HepG2 (cell line): ENCODE results near the gene PLA2R1. TPM values are rescaled to one million over a fixed set of nuclear protein-coding genes. Genes with fewer than 3 reads are reported as not detected.
"Not testable (repeated sequence)": the region's sequence is repeated elsewhere in the genome, so short reads cannot be mapped to it uniquely, and the experiment has no call there.

ENCODE experiments used
- ATAC-seq: fragments of 200-7000 bp; cut with Tn5 transposase; 3 replicates; pipeline ENCODE4 v1.9.1; 2020; ENCODE audit warnings: mild to moderate bottlenecking, moderate library complexity
- BruUV-seq: library from RNA; stranded (reverse); fragments of 400-500 nt; replicated peaks from 2 replicates; lab custom pipeline; 2021; lab: Mats Ljungman, UMichigan
- CTCF ChIA-PET: fragments of 300-600 bp; formaldehyde crosslinking; extraction: SDS; loops from one replicate; lab custom pipeline; 2021; ENCODE audit warnings: low total read pairs, inconsistent platforms, low intra/inter-chr PET ratio; lab: Yijun Ruan, JAX
- POLR2A ChIA-PET: fragments of 350-600 bp; sonication (Branson Sonifier 250); formaldehyde crosslinking; loops from one replicate; lab custom pipeline; 2020; ENCODE audit warnings: antibody characterized with exemption, inconsistent platforms; lab: Yijun Ruan, JAX
- DNase-seq: peaks from one replicate; pipeline ENCODE4 v3.0.0-alpha.2; 2015; ENCODE audit warnings: low spot score
- FAIRE-seq: peaks from 3 replicates; lab custom pipeline; 2011; peaks lifted over from hg19 to GRCh38; lab: Jason Lieb, UNC
- H2AFZ ChIP-seq: one replicate; pipeline ENCODE4 v1.6.1; 2011; ENCODE audit warnings: low read length, inconsistent platforms
- H3K27ac ChIP-seq: fragments of 300-600 bp; 3 replicates; pipeline ENCODE4 v1.8.0; 2011; ENCODE audit warnings: mixed run types, mild to moderate bottlenecking, mixed read lengths, low read length, inconsistent platforms; ENCODE audit not compliant: insufficient read depth; ENCODE audit errors: extremely low read length
- H3K27me3 ChIP-seq, 2 experiments: fragments of 200-600 bp in 1 of 2; 2 replicates in 1 of 2; 3 replicates in 1 of 2; pipeline versions ENCODE4 v1.6.0 to v1.8.0; 2011; ENCODE audit warnings: low read length in 2 of 2, mild to moderate bottlenecking in 2 of 2, moderate library complexity in 2 of 2, inconsistent platforms in 1 of 2; ENCODE audit not compliant: insufficient read depth in 2 of 2, control insufficient read depth in 1 of 2
- H3K36me3 ChIP-seq, 2 experiments: fragments of 200-600 bp in 1 of 2; replicated peaks in 1 of 2; 2 replicates in 1 of 2; 3 replicates in 1 of 2; pipeline versions ENCODE4 v1.5.1 to v1.8.0; 2011; ENCODE audit warnings: low read length in 2 of 2, inconsistent platforms in 1 of 2; ENCODE audit not compliant: insufficient read depth in 2 of 2, control insufficient read depth in 1 of 2
- H3K4me1 ChIP-seq: 2 replicates; pipeline ENCODE4 v1.5.1; 2012; ENCODE audit warnings: low read length, inconsistent platforms; ENCODE audit not compliant: insufficient read depth
- H3K4me2 ChIP-seq: 2 replicates; pipeline ENCODE4 v1.6.0; 2011; ENCODE audit warnings: low read depth, low read length, inconsistent platforms
- H3K4me3 ChIP-seq, 3 experiments: fragments of 200-600 bp in 1 of 3; sonication (generic), shearing (Covaris generic) in 1 of 3; replicated peaks in 1 of 3; 2 replicates each; pipeline ENCODE4 v1.5.1; 2011 to 2016; ENCODE audit warnings: low read length in 3 of 3, inconsistent platforms in 2 of 3, low read depth in 2 of 3, mild to moderate bottlenecking in 2 of 3, control low read depth in 1 of 3, mixed read lengths in 1 of 3; ENCODE audit not compliant: insufficient read depth in 1 of 3
- H3K79me2 ChIP-seq: one replicate; pipeline ENCODE4 v1.6.1; 2011; ENCODE audit warnings: low read length, inconsistent platforms; ENCODE audit not compliant: insufficient read depth
- H3K9ac ChIP-seq: 2 replicates; pipeline ENCODE4 v1.6.0; 2011; ENCODE audit warnings: mild to moderate bottlenecking, low read depth, low read length, inconsistent platforms; ENCODE audit not compliant: insufficient read depth
- H3K9me3 ChIP-seq: 2 replicates; pipeline ENCODE4 v1.5.1; 2012; ENCODE audit warnings: mild to moderate bottlenecking, low read length
- H4K20me1 ChIP-seq: 2 replicates; pipeline ENCODE4 v1.6.0; 2011; ENCODE audit warnings: inconsistent platforms, mild to moderate bottlenecking, low read length, moderate library complexity; ENCODE audit not compliant: insufficient read depth
- BHLHE40 ChIP-seq: IDR thresholded peaks from 2 replicates; pipeline ENCODE4 v1.6.1; 2011; ENCODE audit warnings: low read length, improper control_type of control experiment
- CREB1 ChIP-seq, 2 experiments: fragments of 450-650 bp in 1 of 2; IDR thresholded peaks; 2 replicates each; pipeline ENCODE4 v1.6.1; 2016 to 2017; ENCODE audit warnings: control low read depth in 1 of 2, mild to moderate bottlenecking in 1 of 2, missing compliant biosample characterization in 1 of 2, missing genetic modification characterization in 1 of 2
- E2F1 ChIP-seq: sonication (generic); formaldehyde crosslinking; IDR thresholded peaks from 2 replicates; pipeline ENCODE4 v1.5.0; 2020; ENCODE audit warnings: missing genetic modification reagents
- MXD4 ChIP-seq: IDR thresholded peaks from 2 replicates; pipeline ENCODE4 v1.6.1; 2016; ENCODE audit warnings: mild to moderate bottlenecking, missing biosample characterization, missing genetic modification reagents
- SP1 ChIP-seq, 2 experiments: fragments of 450-650 bp in 1 of 2; sonication (generic) in 1 of 2; formaldehyde crosslinking in 1 of 2; IDR thresholded peaks; 2 replicates each; pipeline versions ENCODE4 v1.4.0 to v1.6.1; 2016 to 2020; ENCODE audit warnings: missing genetic modification reagents in 1 of 2
- ZNF17 ChIP-seq: sonication (generic); formaldehyde crosslinking; IDR thresholded peaks from 2 replicates; pipeline ENCODE4 v1.5.0; 2020; ENCODE audit warnings: mild to moderate bottlenecking, missing genetic modification reagents
- ZNF207 ChIP-seq: fragments of 450-650 bp; IDR thresholded peaks from 2 replicates; pipeline ENCODE4 v1.6.1; 2016; ENCODE audit warnings: antibody characterized with exemption, borderline replicate concordance
- ZNF230 ChIP-seq: sonication (generic); formaldehyde crosslinking; IDR thresholded peaks from 2 replicates; pipeline ENCODE4 v1.4.0; 2020; ENCODE audit warnings: mild to moderate bottlenecking, missing genetic modification reagents
- ZNF33A ChIP-seq: sonication (generic); formaldehyde crosslinking; IDR thresholded peaks from 2 replicates; pipeline ENCODE4 v1.5.1; 2020; ENCODE audit warnings: missing genetic modification reagents, mild to moderate bottlenecking, moderate library complexity, borderline replicate concordance
- ZNF773 ChIP-seq: sonication (generic); formaldehyde crosslinking; IDR thresholded peaks from 2 replicates; pipeline ENCODE4 v1.4.0; 2020; ENCODE audit warnings: missing genetic modification reagents, borderline replicate concordance
- WGBS: methylation state at CpG from one replicate; pipeline ENCODE4 v1.1.6; 2017; ENCODE audit warnings: low lambda C conversion rate; 5-methylcytosine and 5-hydroxymethylcytosine counted together
- in situ Hi-C: cut with HindIII; loops from 2 replicates; pipeline ENCODE4 v1.10.0; 2017; ENCODE audit warnings: low pct_unique_long_range_greater_than_20kb; ENCODE audit not compliant: extremely low pct_ligation_motif_present
- intact Hi-C: fragments of 100-400 bp; cut with micrococcal nuclease; formaldehyde crosslinking; loops from one replicate; pipeline ENCODE4 v1.10.0; 2022; ENCODE audit not compliant: unreplicated experiment
- polyA plus RNA-seq, 8 experiments: library from polyadenylated mRNA; depleted of rRNA in 3 of 8; stranded (reverse) in 7 of 8; unstranded in 1 of 8; fragments of >200 nt; fragmentation: Illumina TruSeq in 4 of 8; extraction: Trizol in 4 of 8; gene quantifications; 2 replicates each; pipeline versions ENCODE4 v1.2.1 to v1.2.3, GENCODE V29; 2011 to 2016; ENCODE audit warnings: low read depth in 4 of 8, missing spikeins in 1 of 8, mixed read lengths in 1 of 8; ENCODE audit not compliant: insufficient read depth in 1 of 8
- total RNA-seq, 5 experiments: library from RNA; depleted of rRNA; stranded (reverse); fragments of >200 nt; fragmentation: Illumina TruSeq; extraction: Trizol; gene quantifications; 2 replicates each; pipeline ENCODE4 v1.2.3, GENCODE V29; 2016; ENCODE audit warnings: low read depth in 1 of 5
- TF ChIP-seq, protein P1 (sequence below): sonication (generic); formaldehyde crosslinking; IDR thresholded peaks from 2 replicates; pipeline ENCODE4 v1.9.0; 2021; ENCODE audit warnings: mild to moderate bottlenecking, missing genetic modification reagents

PLA2R1 gene
- total and polyA plus RNA-seq, 2 of the 13 experiments (the other 11 are each of a cell fraction or from before 2014, with no cell fraction given): not detected

GRCh38 chr2:160038662-160039061 is 23.8 kb downstream of the PLA2R1 start:
- not testable (repeated sequence) for H3K36me3 ChIP-seq

DNA sequence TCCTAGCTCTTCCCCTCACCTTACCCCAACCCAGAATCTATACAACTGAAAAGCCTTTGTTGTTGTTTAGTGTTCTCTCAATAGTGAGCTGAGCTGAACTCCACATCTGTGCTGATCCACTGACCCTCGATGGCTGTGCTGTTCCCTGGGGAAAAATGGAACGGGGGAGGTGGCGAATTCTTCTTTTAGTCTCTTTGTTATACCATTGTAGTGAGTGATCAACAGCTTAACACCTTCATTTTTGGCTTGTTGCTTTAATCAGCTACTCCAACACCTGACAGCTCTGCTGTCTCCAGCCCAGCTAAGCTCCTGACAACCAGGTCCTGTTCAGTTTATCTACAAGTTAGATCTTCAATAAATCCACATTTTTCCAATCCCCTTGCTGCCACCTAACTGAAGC is 25.7 kb downstream of the PLA2R1 start:
- Histone ChIP-seq H3K4me1 (no peaks in the 10 kb centered on the region), H4K20me1 (no peaks in the 10 kb centered on the region), H3K4me3 (no peak overlapping the region), H3K9ac (no peak overlapping the region), H3K4me2 (no peak overlapping the region), H3K9me3 (no peaks in the 10 kb centered on the region), H2AFZ (no peak overlapping the region), H3K79me2 (no peaks in the 10 kb centered on the region), H3K36me3 (no peaks in the 10 kb centered on the region), H3K27ac (no peak overlapping the region), H3K27me3 (0 out of 5 replicates have a peak, but pooled peaks cover 0 to 8% of the 10 kb centered on the region in 2 experiments)
- FAIRE-seq (no peak), ATAC-seq (no peak), DNase-seq (no peak)
- no TSS peak for BruUV-seq
- 4% methylated on average over 3 of the region's 3 CpGs for WGBS
- intact Hi-C loops: no loop called here
- POLR2A ChIA-PET: no interaction called here
- CTCF ChIA-PET: no interaction called here
- in situ Hi-C loops: no loop called here
- TF ChIP-seq ZNF773 (CRISPR knock-in tag): no peak
- TF ChIP-seq E2F1 (CRISPR knock-in tag): no peak
- no peak for TF ChIP-seq CREB1 (IDR thresholded peaks at IDR 0.05)
- TF ChIP-seq CREB1 (CRISPR knock-in tag; IDR thresholded peaks at IDR 0.05): no peak
- no peak for TF ChIP-seq BHLHE40
- TF ChIP-seq, protein P1, sequence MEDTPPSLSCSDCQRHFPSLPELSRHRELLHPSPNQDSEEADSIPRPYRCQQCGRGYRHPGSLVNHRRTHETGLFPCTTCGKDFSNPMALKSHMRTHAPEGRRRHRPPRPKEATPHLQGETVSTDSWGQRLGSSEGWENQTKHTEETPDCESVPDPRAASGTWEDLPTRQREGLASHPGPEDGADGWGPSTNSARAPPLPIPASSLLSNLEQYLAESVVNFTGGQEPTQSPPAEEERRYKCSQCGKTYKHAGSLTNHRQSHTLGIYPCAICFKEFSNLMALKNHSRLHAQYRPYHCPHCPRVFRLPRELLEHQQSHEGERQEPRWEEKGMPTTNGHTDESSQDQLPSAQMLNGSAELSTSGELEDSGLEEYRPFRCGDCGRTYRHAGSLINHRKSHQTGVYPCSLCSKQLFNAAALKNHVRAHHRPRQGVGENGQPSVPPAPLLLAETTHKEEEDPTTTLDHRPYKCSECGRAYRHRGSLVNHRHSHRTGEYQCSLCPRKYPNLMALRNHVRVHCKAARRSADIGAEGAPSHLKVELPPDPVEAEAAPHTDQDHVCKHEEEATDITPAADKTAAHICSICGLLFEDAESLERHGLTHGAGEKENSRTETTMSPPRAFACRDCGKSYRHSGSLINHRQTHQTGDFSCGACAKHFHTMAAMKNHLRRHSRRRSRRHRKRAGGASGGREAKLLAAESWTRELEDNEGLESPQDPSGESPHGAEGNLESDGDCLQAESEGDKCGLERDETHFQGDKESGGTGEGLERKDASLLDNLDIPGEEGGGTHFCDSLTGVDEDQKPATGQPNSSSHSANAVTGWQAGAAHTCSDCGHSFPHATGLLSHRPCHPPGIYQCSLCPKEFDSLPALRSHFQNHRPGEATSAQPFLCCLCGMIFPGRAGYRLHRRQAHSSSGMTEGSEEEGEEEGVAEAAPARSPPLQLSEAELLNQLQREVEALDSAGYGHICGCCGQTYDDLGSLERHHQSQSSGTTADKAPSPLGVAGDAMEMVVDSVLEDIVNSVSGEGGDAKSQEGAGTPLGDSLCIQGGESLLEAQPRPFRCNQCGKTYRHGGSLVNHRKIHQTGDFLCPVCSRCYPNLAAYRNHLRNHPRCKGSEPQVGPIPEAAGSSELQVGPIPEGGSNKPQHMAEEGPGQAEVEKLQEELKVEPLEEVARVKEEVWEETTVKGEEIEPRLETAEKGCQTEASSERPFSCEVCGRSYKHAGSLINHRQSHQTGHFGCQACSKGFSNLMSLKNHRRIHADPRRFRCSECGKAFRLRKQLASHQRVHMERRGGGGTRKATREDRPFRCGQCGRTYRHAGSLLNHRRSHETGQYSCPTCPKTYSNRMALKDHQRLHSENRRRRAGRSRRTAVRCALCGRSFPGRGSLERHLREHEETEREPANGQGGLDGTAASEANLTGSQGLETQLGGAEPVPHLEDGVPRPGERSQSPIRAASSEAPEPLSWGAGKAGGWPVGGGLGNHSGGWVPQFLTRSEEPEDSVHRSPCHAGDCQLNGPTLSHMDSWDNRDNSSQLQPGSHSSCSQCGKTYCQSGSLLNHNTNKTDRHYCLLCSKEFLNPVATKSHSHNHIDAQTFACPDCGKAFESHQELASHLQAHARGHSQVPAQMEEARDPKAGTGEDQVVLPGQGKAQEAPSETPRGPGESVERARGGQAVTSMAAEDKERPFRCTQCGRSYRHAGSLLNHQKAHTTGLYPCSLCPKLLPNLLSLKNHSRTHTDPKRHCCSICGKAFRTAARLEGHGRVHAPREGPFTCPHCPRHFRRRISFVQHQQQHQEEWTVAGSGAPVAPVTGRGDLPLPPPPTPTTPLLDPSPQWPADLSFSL (CRISPR knock-in tag): no peak
- TF ChIP-seq SP1 (IDR thresholded peaks at IDR 0.05): no peak
- no peak for TF ChIP-seq SP1 (CRISPR knock-in tag; IDR thresholded peaks at IDR 0.05)
- TF ChIP-seq ZNF230 (CRISPR knock-in tag): no peak
- TF ChIP-seq ZNF17 (CRISPR knock-in tag): no peak
- TF ChIP-seq ZNF33A: no peak
- TF ChIP-seq ZNF207: no peak
- TF ChIP-seq MXD4 (CRISPR knock-in tag): no peak

More at GRCh38 chr2:160038662-160039061, 23.8 kb downstream of the PLA2R1 start:
- DNase-seq, H4K20me1 ChIP-seq, H3K9ac ChIP-seq, H3K4me2 ChIP-seq, H2AFZ ChIP-seq, BruUV-seq, CTCF ChIA-PET, H3K27ac ChIP-seq, intact Hi-C loops, ATAC-seq, H3K79me2 ChIP-seq, H3K9me3 ChIP-seq, H3K4me3 ChIP-seq, POLR2A ChIA-PET, H3K4me1 ChIP-seq, in situ Hi-C loops, FAIRE-seq: not testable (repeated sequence)
- 48% methylated on average over 8 of the region's 8 CpGs for WGBS
- H3K27me3 ChIP-seq: peaks cover 0 to 15% of the 10 kb centered on the region in 2 experiments; a peak in 1 of 5 replicates
